ENCODE measurements around the gene TSC22D2.

The TSC22D2 gene

GRCh38 chr3:150411976-150412375 is 3.9 kb downstream of the TSC22D2 start:
- TF ChIP-seq CTCF (IDR thresholded peaks at IDR 0.05; ENCODE audit: low read depth, low read length, missing control alignments): no peak
- H3K4me3 ChIP-seq (ENCODE audit: low read depth, low read length): peak overlapping the region; percentile 79
- DNase-seq (ENCODE audit: low read depth): no peak

GRCh38 chr3:150412561-150413231 is 4.6 kb downstream of the TSC22D2 start:
- peak overlapping the region; percentile 79 for H3K4me3 ChIP-seq (ENCODE audit: low read depth, low read length)
- DNase-seq (ENCODE audit: low read depth): no peak
- TF ChIP-seq CTCF (IDR thresholded peaks at IDR 0.05; ENCODE audit: low read depth, low read length, missing control alignments): no peak

- no peak for TF ChIP-seq CTCF (IDR thresholded peaks at IDR 0.05; ENCODE audit: low read depth, low read length, missing control alignments)
- H3K4me3 ChIP-seq (ENCODE audit: low read depth, low read length): peak overlapping the region; percentile 32; the same call in 1 of the 2 replicates
- no peak for DNase-seq (ENCODE audit: low read depth)
These were observed 6.2 kb downstream of the TSC22D2 start for GRCh38 chr3:150414258-150414657.

GRCh38 chr3:150414959-150415358 is 6.9 kb downstream of the TSC22D2 start:
- no peak overlapping the region for H3K4me3 ChIP-seq (ENCODE audit: low read depth, low read length)
- TF ChIP-seq CTCF (IDR thresholded peaks at IDR 0.05; ENCODE audit: low read depth, low read length, missing control alignments): no peak
- no peak for DNase-seq (ENCODE audit: low read depth)

GRCh38 chr3:150419076-150419868 is 11.2 kb downstream of the TSC22D2 start:
- no peak overlapping the region for H3K4me3 ChIP-seq (ENCODE audit: low read depth, low read length)
- DNase-seq (ENCODE audit: low read depth): no peak
- TF ChIP-seq CTCF (IDR thresholded peaks at IDR 0.05; ENCODE audit: low read depth, low read length, missing control alignments): no peak

GRCh38 chr3:150419959-150420358 is 11.9 kb downstream of the TSC22D2 start:
- H3K4me3 ChIP-seq (ENCODE audit: low read depth, low read length): no peak overlapping the region
- TF ChIP-seq CTCF (IDR thresholded peaks at IDR 0.05; ENCODE audit: low read depth, low read length, missing control alignments): no peak

More at GRCh38 chr3:150419959-150420358, 11.9 kb downstream of the TSC22D2 start:
- DNase-seq (ENCODE audit: low read depth): no peak

Data from GM12864 (cell line).